HEK293 (cell line): Measurements from ENCODE around the gene CENPB.
A peak's percentile ranks its signal among the peaks of the same experiment; 100 is the strongest.

Experiments
- CTCF ChIA-PET: fragments of 350-600 bp; formaldehyde crosslinking; extraction: SDS; loops from one replicate; lab custom pipeline; 2021; ENCODE audit warnings: antibody characterized with exemption; lab: Yijun Ruan, JAX
- POLR2A ChIA-PET: fragments of 300-600 bp; formaldehyde crosslinking; extraction: SDS; loops from one replicate; lab custom pipeline; 2020; ENCODE audit warnings: antibody characterized with exemption, inconsistent platforms; lab: Yijun Ruan, JAX
- H3K27ac ChIP-seq: fragments of 200-500 bp; sonication (Bioruptor generic); 2 replicates; pipeline ENCODE4 v1.5.1; 2014; ENCODE audit warnings: low read depth, low read length, control low read depth, inconsistent platforms; ENCODE audit errors: extremely low read depth
- H3K36me3 ChIP-seq, 2 experiments: fragments of 200-500 bp in 1 of 2; sonication (Bioruptor generic) in 1 of 2; 1 replicate in 1 of 2; 2 replicates in 1 of 2; pipeline ENCODE4 v1.5.1; 2014 to 2017; ENCODE audit warnings: inconsistent platforms in 2 of 2, low read length in 2 of 2; ENCODE audit not compliant: control insufficient read depth in 2 of 2, insufficient read depth in 1 of 2
- H3K4me1 ChIP-seq: fragments of 200-500 bp; sonication (Bioruptor generic); 2 replicates; pipeline ENCODE4 v1.5.1; 2014; ENCODE audit warnings: mild to moderate bottlenecking, low read length, inconsistent platforms; ENCODE audit not compliant: control insufficient read depth, insufficient read depth
- H3K4me3 ChIP-seq: 2 replicates; pipeline ENCODE4 v1.5.1; 2011; ENCODE audit warnings: low read depth, mild to moderate bottlenecking, control low read depth, low read length, moderate library complexity
- H3K9me3 ChIP-seq: fragments of 200-500 bp; sonication (Bioruptor generic); 2 replicates; pipeline ENCODE4 v1.5.1; 2014; ENCODE audit warnings: low read depth, low read length, inconsistent platforms; ENCODE audit not compliant: control insufficient read depth, insufficient read depth
- EGR2 ChIP-seq: fragments of 450-650 bp; formaldehyde crosslinking; IDR thresholded peaks from 2 replicates; pipeline ENCODE4 v1.5.1; 2016; ENCODE audit warnings: low read depth, missing biosample characterization, missing genetic modification characterization
- GLIS1 ChIP-seq: fragments of 450-650 bp; formaldehyde crosslinking; IDR thresholded peaks from 2 replicates; pipeline ENCODE4 v1.5.1; 2016; ENCODE audit warnings: missing biosample characterization, missing genetic modification characterization
- KLF1 ChIP-seq: fragments of 450-650 bp; formaldehyde crosslinking; IDR thresholded peaks from 2 replicates; pipeline ENCODE4 v1.5.1; 2016; ENCODE audit warnings: missing biosample characterization, missing genetic modification characterization
- KLF7 ChIP-seq: fragments of 450-650 bp; formaldehyde crosslinking; IDR thresholded peaks from 2 replicates; pipeline ENCODE4 v1.5.1; 2016; ENCODE audit warnings: missing biosample characterization, missing genetic modification characterization, borderline replicate concordance
- KLF9 ChIP-seq: fragments of 450-650 bp; formaldehyde crosslinking; IDR thresholded peaks from 2 replicates; pipeline ENCODE4 v1.5.1; 2016; ENCODE audit warnings: missing biosample characterization, missing genetic modification characterization, low read depth
- SP2 ChIP-seq: fragments of 450-650 bp; formaldehyde crosslinking; IDR thresholded peaks from 2 replicates; pipeline ENCODE4 v1.5.1; 2016; ENCODE audit warnings: missing biosample characterization, missing genetic modification characterization
- SP3 ChIP-seq: fragments of 450-650 bp; formaldehyde crosslinking; IDR thresholded peaks from 2 replicates; pipeline ENCODE4 v1.5.1; 2016; ENCODE audit warnings: missing biosample characterization, missing genetic modification characterization
- SP7 ChIP-seq: fragments of 450-650 bp; formaldehyde crosslinking; IDR thresholded peaks from 2 replicates; pipeline ENCODE4 v1.5.1; 2016; ENCODE audit warnings: missing biosample characterization, missing genetic modification characterization
- WT1 ChIP-seq: fragments of 450-650 bp; formaldehyde crosslinking; IDR thresholded peaks from 2 replicates; pipeline ENCODE4 v1.5.1; 2016; ENCODE audit warnings: missing biosample characterization, missing genetic modification characterization
- ZBTB7A ChIP-seq: fragments of 450-650 bp; formaldehyde crosslinking; IDR thresholded peaks from 2 replicates; pipeline ENCODE4 v1.5.1; 2016; ENCODE audit warnings: low read depth, missing biosample characterization, missing genetic modification characterization
- ZIC2 ChIP-seq: fragments of 450-650 bp; formaldehyde crosslinking; IDR thresholded peaks from 2 replicates; pipeline ENCODE4 v1.5.1; 2016; ENCODE audit warnings: missing biosample characterization, missing genetic modification characterization
- ZNF132 ChIP-seq: fragments of 450-650 bp; formaldehyde crosslinking; IDR thresholded peaks from 2 replicates; pipeline ENCODE4 v1.5.1; 2017; ENCODE audit warnings: missing biosample characterization, missing genetic modification characterization, borderline replicate concordance
- ZNF169 ChIP-seq: fragments of 450-650 bp; formaldehyde crosslinking; IDR thresholded peaks from 2 replicates; pipeline ENCODE4 v1.5.1; 2016; ENCODE audit warnings: missing biosample characterization, missing genetic modification characterization
- ZNF248 ChIP-seq: fragments of 450-650 bp; formaldehyde crosslinking; IDR thresholded peaks from 2 replicates; pipeline ENCODE4 v1.5.1; 2017; ENCODE audit warnings: missing biosample characterization, missing genetic modification characterization
- ZNF510 ChIP-seq: fragments of 450-650 bp; formaldehyde crosslinking; IDR thresholded peaks from 2 replicates; pipeline ENCODE4 v1.5.1; 2018; ENCODE audit warnings: mild to moderate bottlenecking, missing genetic modification characterization, missing biosample characterization; ENCODE audit not compliant: insufficient replicate concordance
- ZNF701 ChIP-seq: fragments of 450-650 bp; formaldehyde crosslinking; IDR thresholded peaks from 2 replicates; pipeline ENCODE4 v1.5.1; 2016; ENCODE audit warnings: missing biosample characterization, missing genetic modification characterization
- TF ChIP-seq, protein P1 (sequence below): fragments of 450-650 bp; formaldehyde crosslinking; IDR thresholded peaks from 2 replicates; pipeline ENCODE4 v1.5.0; 2017; ENCODE audit warnings: missing biosample characterization, missing genetic modification characterization, borderline replicate concordance
- TF ChIP-seq, protein P2 (sequence below): fragments of 450-650 bp; formaldehyde crosslinking; IDR thresholded peaks from 2 replicates; pipeline ENCODE4 v1.5.1; 2016; ENCODE audit warnings: missing biosample characterization, missing genetic modification characterization, low read depth
- TF ChIP-seq, protein P3 (sequence below): fragments of 450-650 bp; formaldehyde crosslinking; IDR thresholded peaks from 2 replicates; pipeline ENCODE4 v1.5.1; 2016; ENCODE audit warnings: missing biosample characterization, missing genetic modification characterization
- TF ChIP-seq, protein P4 (sequence below): fragments of 450-650 bp; formaldehyde crosslinking; IDR thresholded peaks from 2 replicates; pipeline ENCODE4; 2016; ENCODE audit warnings: missing biosample characterization, missing genetic modification characterization
- TF ChIP-seq, protein P5 (sequence below): fragments of 450-650 bp; formaldehyde crosslinking; IDR thresholded peaks from 2 replicates; pipeline ENCODE4 v1.5.1; 2016; ENCODE audit warnings: missing biosample characterization, missing genetic modification characterization
- TF ChIP-seq, protein P6 (sequence below): fragments of 450-650 bp; formaldehyde crosslinking; IDR thresholded peaks from 2 replicates; pipeline ENCODE4 v1.5.1; 2016; ENCODE audit warnings: missing biosample characterization, missing genetic modification characterization
- TF ChIP-seq, protein P7 (sequence below): fragments of 450-650 bp; formaldehyde crosslinking; IDR thresholded peaks from 2 replicates; pipeline ENCODE4 v1.5.1; 2016; ENCODE audit warnings: missing biosample characterization, missing genetic modification characterization

The CENPB gene

DNA sequence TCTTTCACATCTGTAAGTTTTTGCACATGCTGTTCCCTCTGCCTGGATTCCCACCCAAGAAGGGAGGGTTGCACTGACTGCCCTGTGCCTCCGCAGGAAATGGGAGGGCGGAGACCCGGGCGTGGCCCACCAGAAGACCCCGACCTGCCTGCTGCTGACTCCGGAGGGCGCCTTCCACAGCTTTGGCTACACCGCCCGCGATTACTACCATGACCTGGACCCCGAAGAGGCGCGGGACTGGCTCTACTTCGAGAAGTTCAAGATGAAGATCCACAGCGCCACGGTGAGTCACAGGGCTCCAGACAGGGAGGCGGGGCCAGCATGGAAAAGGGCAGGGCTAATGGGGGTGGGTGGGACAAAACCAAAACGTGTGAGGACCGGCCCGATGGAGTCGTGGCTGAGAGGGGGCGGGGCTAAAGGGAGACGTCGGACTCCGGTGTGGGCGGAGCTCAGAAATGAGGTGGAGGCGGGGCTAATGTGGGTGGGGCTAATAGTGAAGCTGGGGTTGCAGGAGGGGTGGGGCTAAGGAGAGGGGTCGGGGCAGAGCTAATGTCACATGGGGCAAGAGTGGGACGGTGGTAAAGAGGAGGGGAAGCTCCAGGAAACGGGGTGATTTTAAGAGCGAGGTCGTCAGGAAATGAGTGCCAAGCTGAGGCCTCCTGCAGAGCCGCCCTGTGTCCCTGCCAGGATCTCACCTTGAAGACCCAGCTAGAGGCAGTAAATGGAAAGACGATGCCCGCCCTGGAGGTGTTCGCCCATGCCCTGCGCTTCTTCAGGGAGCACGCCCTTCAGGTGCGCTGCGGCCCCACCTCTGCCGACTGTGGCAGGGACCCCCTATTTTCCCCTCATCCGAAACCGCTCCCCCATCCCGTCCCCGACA, 41.5 kb downstream of the CENPB start:
- H3K9me3 ChIP-seq, result no peaks in the 10 kb centered on the region
- no peak overlapping the region for H3K27ac ChIP-seq
- H3K4me1 ChIP-seq, result no peaks in the 10 kb centered on the region
- TF ChIP-seq KLF9 (tag by site-specific recombination) (peak; percentile 33; the same call in 1 of the 2 replicates), EGR2 (peak; percentile 21; the same call in 1 of the 2 replicates), KLF1 (tag by site-specific recombination) (peak; percentile 97), SP2 (tag by site-specific recombination) (peak; percentile 62), SP3 (tag by site-specific recombination) (peak; percentile 74), KLF7 (no peak; the same call in 1 of the 2 replicates), GLIS1 (peak; percentile 24; the same call in 1 of the 2 replicates), WT1 (tag by site-specific recombination) (no peak), ZIC2 (peak; percentile 15; the same call in 1 of the 2 replicates), ZNF132 (tag by site-specific recombination) (no peak), SP7 (tag by site-specific recombination) (peak; percentile 49; the same call in 1 of the 2 replicates)
- TF ChIP-seq, protein P1, sequence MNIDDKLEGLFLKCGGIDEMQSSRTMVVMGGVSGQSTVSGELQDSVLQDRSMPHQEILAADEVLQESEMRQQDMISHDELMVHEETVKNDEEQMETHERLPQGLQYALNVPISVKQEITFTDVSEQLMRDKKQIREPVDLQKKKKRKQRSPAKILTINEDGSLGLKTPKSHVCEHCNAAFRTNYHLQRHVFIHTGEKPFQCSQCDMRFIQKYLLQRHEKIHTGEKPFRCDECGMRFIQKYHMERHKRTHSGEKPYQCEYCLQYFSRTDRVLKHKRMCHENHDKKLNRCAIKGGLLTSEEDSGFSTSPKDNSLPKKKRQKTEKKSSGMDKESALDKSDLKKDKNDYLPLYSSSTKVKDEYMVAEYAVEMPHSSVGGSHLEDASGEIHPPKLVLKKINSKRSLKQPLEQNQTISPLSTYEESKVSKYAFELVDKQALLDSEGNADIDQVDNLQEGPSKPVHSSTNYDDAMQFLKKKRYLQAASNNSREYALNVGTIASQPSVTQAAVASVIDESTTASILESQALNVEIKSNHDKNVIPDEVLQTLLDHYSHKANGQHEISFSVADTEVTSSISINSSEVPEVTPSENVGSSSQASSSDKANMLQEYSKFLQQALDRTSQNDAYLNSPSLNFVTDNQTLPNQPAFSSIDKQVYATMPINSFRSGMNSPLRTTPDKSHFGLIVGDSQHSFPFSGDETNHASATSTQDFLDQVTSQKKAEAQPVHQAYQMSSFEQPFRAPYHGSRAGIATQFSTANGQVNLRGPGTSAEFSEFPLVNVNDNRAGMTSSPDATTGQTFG (tag by site-specific recombination), result no peak
- TF ChIP-seq, protein P2, sequence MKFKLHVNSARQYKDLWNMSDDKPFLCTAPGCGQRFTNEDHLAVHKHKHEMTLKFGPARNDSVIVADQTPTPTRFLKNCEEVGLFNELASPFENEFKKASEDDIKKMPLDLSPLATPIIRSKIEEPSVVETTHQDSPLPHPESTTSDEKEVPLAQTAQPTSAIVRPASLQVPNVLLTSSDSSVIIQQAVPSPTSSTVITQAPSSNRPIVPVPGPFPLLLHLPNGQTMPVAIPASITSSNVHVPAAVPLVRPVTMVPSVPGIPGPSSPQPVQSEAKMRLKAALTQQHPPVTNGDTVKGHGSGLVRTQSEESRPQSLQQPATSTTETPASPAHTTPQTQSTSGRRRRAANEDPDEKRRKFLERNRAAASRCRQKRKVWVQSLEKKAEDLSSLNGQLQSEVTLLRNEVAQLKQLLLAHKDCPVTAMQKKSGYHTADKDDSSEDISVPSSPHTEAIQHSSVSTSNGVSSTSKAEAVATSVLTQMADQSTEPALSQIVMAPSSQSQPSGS (tag by site-specific recombination), result no peak
- TF ChIP-seq, protein P3, sequence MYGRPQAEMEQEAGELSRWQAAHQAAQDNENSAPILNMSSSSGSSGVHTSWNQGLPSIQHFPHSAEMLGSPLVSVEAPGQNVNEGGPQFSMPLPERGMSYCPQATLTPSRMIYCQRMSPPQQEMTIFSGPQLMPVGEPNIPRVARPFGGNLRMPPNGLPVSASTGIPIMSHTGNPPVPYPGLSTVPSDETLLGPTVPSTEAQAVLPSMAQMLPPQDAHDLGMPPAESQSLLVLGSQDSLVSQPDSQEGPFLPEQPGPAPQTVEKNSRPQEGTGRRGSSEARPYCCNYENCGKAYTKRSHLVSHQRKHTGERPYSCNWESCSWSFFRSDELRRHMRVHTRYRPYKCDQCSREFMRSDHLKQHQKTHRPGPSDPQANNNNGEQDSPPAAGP (tag by site-specific recombination), result 0 out of 2 replicates have a peak, but pooled peaks have one; percentile 32
- H3K36me3 ChIP-seq, result no peaks in the 10 kb centered on the region
- POLR2A ChIA-PET, result interaction anchor here (0.6 to 3.1 kb wide), 4 partner anchors 10 to 106 kb away, joined by 3 to 19 read pairs (median 3); partner anchors contain the start of genes ADISSP and CDC25B
- H3K4me3 ChIP-seq, result no peak overlapping the region
- CTCF ChIA-PET, result interaction anchor here (0.6 to 2.3 kb wide), 12 partner anchors 8 to 1156 kb away, joined by 3 to 12 read pairs (median 4); partner anchors contain the start of gene SPEF1

DNA sequence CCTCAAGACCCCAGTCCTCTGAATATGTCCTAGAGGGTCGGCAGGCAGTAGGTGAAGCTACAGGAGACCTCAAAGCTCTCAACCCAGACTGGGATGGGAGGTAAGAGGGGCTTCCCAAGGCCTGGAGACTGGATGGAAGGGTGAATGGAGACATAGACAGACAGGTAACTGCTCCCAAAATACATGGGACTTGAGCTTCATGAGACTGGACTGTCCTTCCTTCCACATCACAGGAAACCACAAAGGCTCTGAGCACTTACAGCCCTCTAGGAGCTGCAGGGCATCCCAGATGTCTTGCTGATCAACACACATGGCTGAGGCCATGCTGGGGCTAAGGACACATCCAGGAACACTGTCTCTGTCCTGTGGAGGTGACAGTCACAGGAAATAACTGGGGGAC, 42.5 kb downstream of the CENPB start:
- POLR2A ChIA-PET, result interaction anchor here (1.0 to 3.1 kb wide), 3 partner anchors 9 to 24 kb away, joined by 3 to 19 read pairs (median 3); partner anchors contain the start of gene ADISSP
- Histone ChIP-seq H3K4me3 (no peak overlapping the region), H3K9me3 (no peaks in the 10 kb centered on the region), H3K27ac (no peak overlapping the region), H3K36me3 (no peaks in the 10 kb centered on the region), H3K4me1 (no peaks in the 10 kb centered on the region)
- CTCF ChIA-PET, result interaction anchor here (0.5 to 2.3 kb wide), 12 partner anchors 9 to 328 kb away, joined by 3 to 12 read pairs (median 4); partner anchors contain the start of gene SPEF1
- TF ChIP-seq ZNF701 (tag by site-specific recombination) (no peak), ZNF169 (tag by site-specific recombination) (no peak), ZNF510 (no peak), ZBTB7A (tag by site-specific recombination) (no peak), ZNF248 (no peak)
- TF ChIP-seq, protein P4, sequence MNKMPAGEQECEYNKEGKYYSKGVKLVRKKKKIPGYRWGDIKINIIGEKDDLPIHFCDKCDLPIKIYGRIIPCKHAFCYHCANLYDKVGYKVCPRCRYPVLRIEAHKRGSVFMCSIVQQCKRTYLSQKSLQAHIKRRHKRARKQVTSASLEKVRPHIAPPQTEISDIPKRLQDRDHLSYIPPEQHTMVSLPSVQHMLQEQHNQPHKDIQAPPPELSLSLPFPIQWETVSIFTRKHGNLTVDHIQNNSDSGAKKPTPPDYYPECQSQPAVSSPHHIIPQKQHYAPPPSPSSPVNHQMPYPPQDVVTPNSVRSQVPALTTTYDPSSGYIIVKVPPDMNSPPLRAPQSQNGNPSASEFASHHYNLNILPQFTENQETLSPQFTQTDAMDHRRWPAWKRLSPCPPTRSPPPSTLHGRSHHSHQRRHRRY (tag by site-specific recombination), result no peak
- TF ChIP-seq, protein P5, sequence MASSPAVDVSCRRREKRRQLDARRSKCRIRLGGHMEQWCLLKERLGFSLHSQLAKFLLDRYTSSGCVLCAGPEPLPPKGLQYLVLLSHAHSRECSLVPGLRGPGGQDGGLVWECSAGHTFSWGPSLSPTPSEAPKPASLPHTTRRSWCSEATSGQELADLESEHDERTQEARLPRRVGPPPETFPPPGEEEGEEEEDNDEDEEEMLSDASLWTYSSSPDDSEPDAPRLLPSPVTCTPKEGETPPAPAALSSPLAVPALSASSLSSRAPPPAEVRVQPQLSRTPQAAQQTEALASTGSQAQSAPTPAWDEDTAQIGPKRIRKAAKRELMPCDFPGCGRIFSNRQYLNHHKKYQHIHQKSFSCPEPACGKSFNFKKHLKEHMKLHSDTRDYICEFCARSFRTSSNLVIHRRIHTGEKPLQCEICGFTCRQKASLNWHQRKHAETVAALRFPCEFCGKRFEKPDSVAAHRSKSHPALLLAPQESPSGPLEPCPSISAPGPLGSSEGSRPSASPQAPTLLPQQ, result no peak
- TF ChIP-seq, protein P6, sequence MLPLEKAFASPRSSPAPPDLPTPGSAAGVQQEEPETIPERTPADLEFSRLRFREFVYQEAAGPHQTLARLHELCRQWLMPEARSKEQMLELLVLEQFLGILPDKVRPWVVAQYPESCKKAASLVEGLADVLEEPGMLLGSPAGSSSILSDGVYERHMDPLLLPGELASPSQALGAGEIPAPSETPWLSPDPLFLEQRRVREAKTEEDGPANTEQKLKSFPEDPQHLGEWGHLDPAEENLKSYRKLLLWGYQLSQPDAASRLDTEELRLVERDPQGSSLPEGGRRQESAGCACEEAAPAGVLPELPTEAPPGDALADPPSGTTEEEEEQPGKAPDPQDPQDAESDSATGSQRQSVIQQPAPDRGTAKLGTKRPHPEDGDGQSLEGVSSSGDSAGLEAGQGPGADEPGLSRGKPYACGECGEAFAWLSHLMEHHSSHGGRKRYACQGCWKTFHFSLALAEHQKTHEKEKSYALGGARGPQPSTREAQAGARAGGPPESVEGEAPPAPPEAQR (tag by site-specific recombination), result no peak
- TF ChIP-seq, protein P7, sequence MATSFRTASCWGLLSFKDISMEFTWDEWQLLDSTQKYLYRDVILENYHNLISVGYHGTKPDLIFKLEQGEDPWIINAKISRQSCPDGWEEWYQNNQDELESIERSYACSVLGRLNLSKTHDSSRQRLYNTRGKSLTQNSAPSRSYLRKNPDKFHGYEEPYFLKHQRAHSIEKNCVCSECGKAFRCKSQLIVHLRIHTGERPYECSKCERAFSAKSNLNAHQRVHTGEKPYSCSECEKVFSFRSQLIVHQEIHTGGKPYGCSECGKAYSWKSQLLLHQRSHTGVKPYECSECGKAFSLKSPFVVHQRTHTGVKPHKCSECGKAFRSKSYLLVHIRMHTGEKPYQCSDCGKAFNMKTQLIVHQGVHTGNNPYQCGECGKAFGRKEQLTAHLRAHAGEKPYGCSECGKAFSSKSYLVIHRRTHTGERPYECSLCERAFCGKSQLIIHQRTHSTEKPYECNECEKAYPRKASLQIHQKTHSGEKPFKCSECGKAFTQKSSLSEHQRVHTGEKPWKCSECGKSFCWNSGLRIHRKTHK (tag by site-specific recombination), result no peak
